ENCODE data around the gene CDCA7L.

The CDCA7L gene

GRCh38 chr7:21945454-21946221 is at the start of gene CDCA7L:
CDCA7L (minus strand) TSS chr7:21945899; CDS start chr7:21945804, 95 bp downstream.
- in situ Hi-C loops (cut with HindIII; ENCODE audit: low pct_ligation_motif_present, low sequenced_read_pairs), result no loop called here
- H3K4me3 ChIP-seq (ENCODE audit: low read depth, low read length), result peak within 1 kb of the TSS; percentile 80
- no peaks in the 10 kb centered on the region for H3K27me3 ChIP-seq (replicated peaks)
- no peak for TF ChIP-seq CTCF (IDR thresholded peaks at IDR 0.05; ENCODE audit: low read depth, low read length, missing control alignments)
- DNase-seq, result peak; percentile 54
- no peaks in the 10 kb centered on the region for H3K36me3 ChIP-seq (replicated peaks)
- H3K27ac ChIP-seq, result peak within 1 kb of the TSS; percentile 87

GRCh38 chr7:21986096-21986495 is 40.4 kb upstream of the CDCA7L start:
- Histone ChIP-seq H3K36me3 (replicated peaks) (no peaks in the 10 kb centered on the region), H3K27ac (no peak overlapping the region), H3K4me3 (ENCODE audit: low read depth, low read length) (no peak overlapping the region), H3K27me3 (replicated peaks) (no peaks in the 10 kb centered on the region)
- no peak for TF ChIP-seq CTCF (IDR thresholded peaks at IDR 0.05; ENCODE audit: low read depth, low read length, missing control alignments)
- no peak for DNase-seq
- in situ Hi-C loops (cut with HindIII; ENCODE audit: low pct_ligation_motif_present, low sequenced_read_pairs), result no loop called here

GRCh38 chr7:21984042-21984441 is 38.3 kb upstream of the CDCA7L start:
- Histone ChIP-seq H3K36me3 (replicated peaks) (no peaks in the 10 kb centered on the region), H3K27ac (no peak overlapping the region), H3K27me3 (replicated peaks) (no peaks in the 10 kb centered on the region), H3K4me3 (ENCODE audit: low read depth, low read length) (no peak overlapping the region)
- in situ Hi-C loops (cut with HindIII; ENCODE audit: low pct_ligation_motif_present, low sequenced_read_pairs), result no loop called here
- no peak for TF ChIP-seq CTCF (IDR thresholded peaks at IDR 0.05; ENCODE audit: low read depth, low read length, missing control alignments)
- DNase-seq, result no peak

- TF ChIP-seq CTCF (IDR thresholded peaks at IDR 0.05; ENCODE audit: low read depth, low read length, missing control alignments), result no peak
- Histone ChIP-seq H3K4me3 (ENCODE audit: low read depth, low read length) (no peak overlapping the region), H3K27ac (no peak overlapping the region), H3K36me3 (replicated peaks) (no peaks in the 10 kb centered on the region), H3K27me3 (replicated peaks) (no peaks in the 10 kb centered on the region)
- in situ Hi-C loops (cut with HindIII; ENCODE audit: low pct_ligation_motif_present, low sequenced_read_pairs), result no loop called here
- DNase-seq, result no peak
These were observed 37.4 kb upstream of the CDCA7L start for GRCh38 chr7:21983056-21983455.

GRCh38 chr7:21981524-21981923 is 35.8 kb upstream of the CDCA7L start:
- Histone ChIP-seq H3K4me3 (ENCODE audit: low read depth, low read length) (no peak overlapping the region), H3K36me3 (replicated peaks) (no peaks in the 10 kb centered on the region), H3K27me3 (replicated peaks) (no peaks in the 10 kb centered on the region), H3K27ac (no peak overlapping the region)
- TF ChIP-seq CTCF (IDR thresholded peaks at IDR 0.05; ENCODE audit: low read depth, low read length, missing control alignments), result no peak
- in situ Hi-C loops (cut with HindIII; ENCODE audit: low pct_ligation_motif_present, low sequenced_read_pairs), result no loop called here
- DNase-seq, result no peak

Measured in brain microvascular endothelial cell (primary cell).